KMS-11 (cell line): ENCODE measurements around the gene HGS.

ENCODE experiments used
- H2AFZ ChIP-seq: fragments of 200-600 bp; sonication (generic); 2 replicates; pipeline ENCODE4 v1.6.1; 2016; ENCODE audit warnings: antibody characterized with exemption, mixed run types, low read depth
- H3K27ac ChIP-seq: fragments of 200-600 bp; sonication (generic); 2 replicates; pipeline ENCODE4 v1.6.1; 2016; ENCODE audit warnings: mild to moderate bottlenecking, mixed run types
- H3K27me3 ChIP-seq: fragments of 200-600 bp; sonication (generic); 2 replicates; pipeline ENCODE4 v1.6.1; 2017; ENCODE audit warnings: mild to moderate bottlenecking, low read depth, mixed run types, moderate library complexity; ENCODE audit not compliant: insufficient read depth
- H3K36me3 ChIP-seq: fragments of 200-600 bp; sonication (generic); 2 replicates; pipeline ENCODE4 v1.6.1; 2017; ENCODE audit warnings: mild to moderate bottlenecking, mixed run types; ENCODE audit not compliant: insufficient read depth
- H3K4me1 ChIP-seq: fragments of 200-600 bp; sonication (generic); 2 replicates; pipeline ENCODE4 v1.6.1; 2016; ENCODE audit warnings: mild to moderate bottlenecking, low read depth, mixed run types; ENCODE audit not compliant: poor library complexity, severe bottlenecking
- H3K4me2 ChIP-seq: fragments of 200-600 bp; sonication (generic); 2 replicates; pipeline ENCODE4 v1.7.0; 2016; ENCODE audit warnings: mild to moderate bottlenecking, mixed run types
- H3K4me3 ChIP-seq: fragments of 200-600 bp; sonication (generic); IDR thresholded peaks from 2 replicates; pipeline ENCODE4 v1.6.1; 2017; ENCODE audit warnings: low read depth, low read length, mixed read lengths; ENCODE audit not compliant: insufficient read depth
- H3K79me2 ChIP-seq: fragments of 200-600 bp; sonication (generic); 2 replicates; pipeline ENCODE4 v1.6.1; 2016; ENCODE audit warnings: low read depth, mixed run types; ENCODE audit not compliant: insufficient read depth
- H3K9ac ChIP-seq: fragments of 200-600 bp; sonication (generic); 2 replicates; pipeline ENCODE4 v1.6.1; 2016; ENCODE audit warnings: mild to moderate bottlenecking, mixed run types
- H4K20me1 ChIP-seq: fragments of 200-600 bp; sonication (generic); 2 replicates; pipeline ENCODE4 v1.6.1; 2016; ENCODE audit warnings: mild to moderate bottlenecking, mixed run types; ENCODE audit not compliant: insufficient read depth
- TF ChIP-seq, protein P1 (sequence below): fragments of 200-600 bp; sonication (generic); conservative IDR thresholded peaks from 2 replicates; pipeline ENCODE4 v1.6.1; 2017; ENCODE audit warnings: low read depth, mild to moderate bottlenecking, antibody characterized with exemption, low read length, moderate library complexity, mixed read lengths

The HGS gene

DNA sequence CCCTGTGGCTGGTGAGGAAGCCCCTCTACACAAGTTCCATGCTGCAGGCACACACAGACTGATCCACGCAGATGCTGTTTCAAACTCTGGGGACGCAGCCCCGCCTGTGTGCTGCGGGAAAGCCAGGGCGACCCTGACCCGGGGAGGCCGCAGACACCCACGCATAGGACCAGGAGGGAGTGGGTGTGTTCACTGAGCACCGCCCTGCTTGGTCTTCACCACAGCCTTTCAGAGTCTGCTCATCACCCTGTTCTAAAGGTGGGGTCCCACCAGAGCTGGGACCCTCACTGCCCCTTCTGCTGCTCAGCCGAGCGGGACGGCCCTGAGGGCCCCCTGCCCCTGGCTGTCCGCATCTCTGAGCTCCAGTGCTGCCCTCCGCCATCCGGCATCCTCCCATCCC lies 39.3 kb upstream of the HGS start:
- H3K79me2 ChIP-seq: no peaks in the 10 kb centered on the region
- TF ChIP-seq, protein P1, sequence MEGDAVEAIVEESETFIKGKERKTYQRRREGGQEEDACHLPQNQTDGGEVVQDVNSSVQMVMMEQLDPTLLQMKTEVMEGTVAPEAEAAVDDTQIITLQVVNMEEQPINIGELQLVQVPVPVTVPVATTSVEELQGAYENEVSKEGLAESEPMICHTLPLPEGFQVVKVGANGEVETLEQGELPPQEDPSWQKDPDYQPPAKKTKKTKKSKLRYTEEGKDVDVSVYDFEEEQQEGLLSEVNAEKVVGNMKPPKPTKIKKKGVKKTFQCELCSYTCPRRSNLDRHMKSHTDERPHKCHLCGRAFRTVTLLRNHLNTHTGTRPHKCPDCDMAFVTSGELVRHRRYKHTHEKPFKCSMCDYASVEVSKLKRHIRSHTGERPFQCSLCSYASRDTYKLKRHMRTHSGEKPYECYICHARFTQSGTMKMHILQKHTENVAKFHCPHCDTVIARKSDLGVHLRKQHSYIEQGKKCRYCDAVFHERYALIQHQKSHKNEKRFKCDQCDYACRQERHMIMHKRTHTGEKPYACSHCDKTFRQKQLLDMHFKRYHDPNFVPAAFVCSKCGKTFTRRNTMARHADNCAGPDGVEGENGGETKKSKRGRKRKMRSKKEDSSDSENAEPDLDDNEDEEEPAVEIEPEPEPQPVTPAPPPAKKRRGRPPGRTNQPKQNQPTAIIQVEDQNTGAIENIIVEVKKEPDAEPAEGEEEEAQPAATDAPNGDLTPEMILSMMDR: no peak
- H3K27ac ChIP-seq: no peak overlapping the region
- H3K4me2 ChIP-seq: no peak overlapping the region
- H2AFZ ChIP-seq: no peak overlapping the region
- H4K20me1 ChIP-seq: no peaks in the 10 kb centered on the region
- no peaks in the 10 kb centered on the region for H3K4me1 ChIP-seq
- no peaks in the 10 kb centered on the region for H3K27me3 ChIP-seq
- H3K4me3 ChIP-seq: no peak overlapping the region
- H3K9ac ChIP-seq: no peak overlapping the region
- H3K36me3 ChIP-seq: no peaks in the 10 kb centered on the region

DNA sequence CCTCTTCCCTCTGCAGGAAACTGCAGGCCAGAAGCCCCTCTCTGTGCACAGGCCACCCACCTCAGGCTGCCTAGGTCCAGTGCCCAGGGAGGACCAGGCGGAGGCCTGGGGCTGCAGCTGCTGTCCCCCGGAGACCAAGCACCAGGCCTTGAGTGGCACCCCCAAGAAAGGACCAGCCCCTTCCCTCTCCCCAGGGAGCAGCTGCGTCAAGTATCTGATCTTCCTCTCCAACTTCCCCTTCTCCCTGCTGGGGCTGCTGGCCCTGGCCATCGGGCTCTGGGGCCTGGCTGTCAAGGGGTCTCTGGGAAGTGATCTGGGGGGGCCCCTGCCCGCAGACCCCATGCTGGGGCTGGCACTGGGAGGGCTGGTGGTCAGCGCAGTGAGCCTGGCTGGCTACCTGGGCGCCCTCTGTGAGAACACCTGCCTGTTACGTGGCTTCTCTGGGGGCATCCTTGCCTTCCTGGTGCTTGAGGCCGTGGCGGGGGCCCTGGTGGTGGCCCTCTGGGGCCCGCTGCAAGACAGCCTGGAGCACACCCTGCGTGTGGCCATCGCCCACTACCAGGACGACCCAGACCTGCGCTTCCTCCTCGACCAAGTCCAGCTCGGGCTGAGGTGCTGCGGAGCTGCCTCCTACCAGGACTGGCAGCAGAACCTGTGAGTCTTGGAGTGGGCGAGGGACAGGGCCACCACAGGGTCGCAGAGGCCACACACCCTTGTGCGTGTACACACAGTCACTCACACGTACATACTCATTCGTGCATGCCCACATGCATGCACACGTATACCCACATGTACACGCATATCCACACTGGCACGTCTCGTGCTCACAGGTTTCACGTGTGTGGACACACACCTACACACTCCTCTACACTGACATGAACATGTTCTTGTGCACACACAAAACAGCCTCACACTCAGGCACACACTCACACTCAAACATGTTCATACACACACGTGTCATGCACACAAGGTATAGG lies 38.5 kb upstream of the HGS start:
- Histone ChIP-seq H3K79me2 (no peaks in the 10 kb centered on the region), H3K27me3 (no peaks in the 10 kb centered on the region), H3K4me2 (no peak overlapping the region), H4K20me1 (no peaks in the 10 kb centered on the region), H2AFZ (no peak overlapping the region), H3K27ac (no peak overlapping the region), H3K36me3 (no peaks in the 10 kb centered on the region), H3K4me3 (no peak overlapping the region), H3K9ac (no peak overlapping the region), H3K4me1 (no peaks in the 10 kb centered on the region)
- TF ChIP-seq, protein P1: no peak

DNA sequence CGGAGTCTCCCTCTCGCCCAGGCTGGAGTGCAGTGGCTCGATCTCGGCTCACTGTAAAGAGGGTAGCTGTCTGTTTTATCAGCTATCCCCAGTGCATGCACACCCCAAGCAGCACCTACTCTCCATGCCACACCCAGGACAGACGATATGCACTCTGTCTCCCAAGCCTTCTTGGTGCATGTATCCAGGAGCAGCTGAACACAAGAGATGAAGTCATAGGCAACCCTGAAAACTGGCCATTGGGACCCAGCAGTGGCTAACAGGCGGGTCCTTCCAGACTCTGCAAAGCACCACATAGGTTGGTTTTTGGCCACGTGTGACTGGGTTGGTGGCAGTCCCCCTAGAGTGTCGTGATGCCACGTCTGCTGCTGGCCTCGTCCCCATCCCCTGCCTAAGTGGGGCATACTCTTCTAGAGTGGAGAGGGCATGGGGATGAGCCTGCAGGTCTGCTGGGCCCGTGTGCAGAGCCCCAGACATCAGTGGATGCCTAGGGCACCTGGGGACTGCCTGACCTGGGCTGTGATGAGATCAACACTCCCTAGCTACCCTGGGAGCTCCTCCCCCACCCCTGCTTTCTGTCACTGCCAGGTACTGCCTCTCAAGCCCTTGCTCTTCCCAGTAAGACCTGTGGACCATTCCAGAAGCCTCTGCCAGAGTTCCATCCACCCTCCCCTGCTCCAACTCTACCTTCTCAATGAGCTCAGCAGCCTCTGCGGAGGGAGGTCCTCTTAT lies 36.8 kb upstream of the HGS start:
- no peak overlapping the region for H2AFZ ChIP-seq

GRCh38 chr17:81647640-81648012 lies 36.2 kb upstream of the HGS start:
- no peaks in the 10 kb centered on the region for H4K20me1 ChIP-seq
- H3K4me3 ChIP-seq: no peak overlapping the region
- no peaks in the 10 kb centered on the region for H3K36me3 ChIP-seq
- no peaks in the 10 kb centered on the region for H3K79me2 ChIP-seq
- no peak overlapping the region for H2AFZ ChIP-seq
- TF ChIP-seq, protein P1: no peak
- H3K27ac ChIP-seq: no peak overlapping the region
- H3K4me1 ChIP-seq: no peaks in the 10 kb centered on the region
- H3K4me2 ChIP-seq: no peak overlapping the region
- no peak overlapping the region for H3K9ac ChIP-seq
- no peaks in the 10 kb centered on the region for H3K27me3 ChIP-seq

More for the DNA sequence above, 36.8 kb upstream of the HGS start:
- H3K27me3 ChIP-seq: no peaks in the 10 kb centered on the region
- no peaks in the 10 kb centered on the region for H3K79me2 ChIP-seq
- H3K27ac ChIP-seq: no peak overlapping the region
- no peak overlapping the region for H3K9ac ChIP-seq
- no peak overlapping the region for H3K4me2 ChIP-seq
- H4K20me1 ChIP-seq: no peaks in the 10 kb centered on the region
- TF ChIP-seq, protein P1: no peak
- H3K4me1 ChIP-seq: no peaks in the 10 kb centered on the region
- H3K4me3 ChIP-seq: no peak overlapping the region
- no peaks in the 10 kb centered on the region for H3K36me3 ChIP-seq
